HG03457 (cell line): ENCODE data around the gene GPR137C.

Experiments
- ATAC-seq: cut with Tn5 transposase; IDR thresholded peaks from one replicate; pipeline ENCODE4 v1.9.1; 2021; ENCODE audit warnings: moderate number of reproducible peaks; ENCODE audit not compliant: unreplicated experiment

Gene GPR137C

GRCh38 chr14:52552063-52552988 lies at the start of gene GPR137C, which contains the start of gene TXNDC16:
TSS of gene GPR137C (plus strand) at chr14:52552836. CDS start at chr14:52553148, 312 bp downstream.
TSS of gene TXNDC16 (minus strand) at chr14:52552505. CDS start at chr14:52543557, 8,948 bp downstream.
- ATAC-seq: peak; percentile 95

- no peak for ATAC-seq
These were observed 39.4 kb upstream of the GPR137C start for GRCh38 chr14:52513249-52513648.

- no peak for ATAC-seq
These were observed 38.4 kb upstream of the GPR137C start for GRCh38 chr14:52514046-52514811.

- no peak for ATAC-seq
These were observed 30.6 kb upstream of the GPR137C start for GRCh38 chr14:52522033-52522432.

- no peak for ATAC-seq
These were observed 29.9 kb upstream of the GPR137C start for GRCh38 chr14:52522581-52523345.

DNA sequence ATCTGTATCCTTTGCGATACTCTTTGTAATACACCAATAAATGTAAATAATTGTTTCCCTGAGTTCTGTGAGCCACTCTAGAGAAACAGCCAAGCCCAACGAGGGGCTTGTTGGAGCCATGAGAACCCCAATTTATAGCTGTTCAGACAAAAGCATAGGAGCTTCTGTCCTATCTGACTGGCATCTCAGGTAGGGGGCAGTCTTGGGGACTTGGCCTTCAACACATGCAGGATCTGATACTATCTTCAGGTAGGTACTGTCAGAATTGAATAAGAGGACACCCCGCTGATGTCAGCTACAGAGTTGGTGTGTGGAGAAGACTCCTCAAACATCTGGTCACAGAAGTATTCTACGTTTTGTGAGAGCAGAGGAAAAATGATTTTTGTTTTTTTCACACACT lies 25.6 kb upstream of the GPR137C start:
- no peak for ATAC-seq

DNA sequence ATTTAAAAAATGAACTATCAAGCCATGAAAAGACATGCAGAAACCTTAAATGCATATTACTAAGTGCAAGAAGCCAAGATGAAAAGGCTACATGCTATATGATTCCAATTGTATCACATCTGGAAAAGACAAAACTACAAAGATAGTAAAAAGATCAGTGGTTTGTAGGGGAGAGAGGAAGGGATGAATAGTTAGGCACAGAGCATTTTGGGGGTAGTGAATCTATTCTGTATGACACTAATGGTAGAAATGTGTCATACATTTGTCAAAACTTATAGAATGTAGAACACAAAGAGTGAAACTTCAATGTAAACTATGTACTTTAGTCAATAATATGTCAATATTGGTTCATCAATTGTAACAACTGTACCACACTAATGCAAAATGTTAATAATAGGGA lies 21.2 kb upstream of the GPR137C start:
- no peak for ATAC-seq

GRCh38 chr14:52536269-52536668 lies 16.4 kb upstream of the GPR137C start:
- ATAC-seq: no peak

- no peak for ATAC-seq
These were observed 14.0 kb upstream of the GPR137C start for GRCh38 chr14:52538623-52539022.

DNA sequence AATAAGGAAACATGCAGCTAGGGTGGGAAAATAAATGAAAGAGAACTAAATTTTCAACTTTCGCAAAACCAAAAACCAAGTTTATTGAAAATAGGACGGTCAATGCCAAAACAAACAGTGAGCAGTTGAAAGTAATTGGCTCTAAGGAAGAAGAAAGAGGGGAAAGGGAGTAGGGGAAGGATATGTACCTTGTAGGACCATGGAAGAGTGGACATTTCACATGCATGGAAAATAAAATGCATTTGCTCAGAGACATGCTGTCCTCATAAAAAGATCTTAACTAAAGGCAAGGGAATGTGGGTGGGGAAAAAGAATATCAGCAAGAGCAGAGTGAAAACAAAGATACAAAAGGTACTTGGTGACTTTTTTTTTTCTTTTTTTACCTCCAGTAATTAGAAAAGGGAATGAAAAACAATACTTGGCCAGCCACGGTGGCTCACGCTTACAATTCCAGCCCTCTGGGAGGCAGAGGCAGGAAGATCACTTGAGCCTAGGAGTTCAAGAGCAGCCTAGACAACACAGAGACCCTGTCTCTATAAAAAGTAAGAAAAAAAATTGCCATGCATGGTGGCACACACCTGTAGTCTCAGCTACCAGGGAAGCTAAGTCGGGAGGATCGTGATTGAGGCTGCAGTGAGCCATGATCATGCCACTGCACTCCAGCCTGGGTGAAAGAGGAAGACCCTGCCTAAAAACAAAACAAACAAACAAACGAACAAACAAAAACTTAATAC lies 6.9 kb upstream of the GPR137C start:
- ATAC-seq: no peak

GRCh38 chr14:52546318-52546670 lies 6.3 kb upstream of the GPR137C start:
- ATAC-seq: no peak

DNA sequence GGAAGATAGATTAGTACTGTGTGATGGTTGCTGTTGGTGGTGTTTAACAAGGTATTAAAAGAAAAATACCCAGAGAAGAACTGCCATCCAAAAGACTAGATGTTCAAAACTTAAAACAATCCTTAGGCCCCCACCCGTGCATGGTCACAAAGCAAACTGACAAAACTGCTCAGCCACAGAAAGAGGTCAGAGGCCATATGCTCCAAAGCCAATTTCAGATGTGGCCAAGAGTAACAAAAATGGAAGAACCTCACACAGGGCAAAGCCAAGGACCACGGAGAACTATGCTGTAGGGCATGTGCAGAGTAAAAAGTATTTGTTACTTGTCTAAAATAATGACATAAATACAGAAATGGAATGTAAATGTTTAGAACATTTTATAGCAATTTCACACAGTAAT lies 5.6 kb upstream of the GPR137C start:
- no peak for ATAC-seq

GRCh38 chr14:52547526-52547925 lies 5.1 kb upstream of the GPR137C start:
- no peak for ATAC-seq

- ATAC-seq: no peak
These were observed 2.0 kb upstream of the GPR137C start for GRCh38 chr14:52550661-52551060.

DNA sequence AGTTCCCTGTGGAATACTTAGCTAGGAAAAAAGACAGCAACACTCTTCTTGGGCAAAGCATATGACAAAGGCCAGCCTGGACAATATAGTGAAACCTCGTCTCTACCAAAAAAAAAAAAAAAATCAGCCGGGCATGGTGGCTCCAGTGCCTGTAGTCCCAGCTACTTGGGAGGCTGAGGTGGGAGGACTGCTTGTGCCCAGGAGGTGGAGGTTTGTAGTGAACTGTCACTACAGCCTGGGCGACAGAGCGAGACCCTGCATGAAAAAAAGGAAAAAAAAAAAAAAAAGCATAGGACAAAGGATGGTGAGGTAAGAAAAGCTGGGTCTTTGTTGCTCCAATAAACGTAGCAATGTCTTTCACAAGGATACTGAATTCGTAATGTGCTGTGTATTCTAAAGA lies 1.4 kb upstream of the GPR137C start:
- no peak for ATAC-seq

DNA sequence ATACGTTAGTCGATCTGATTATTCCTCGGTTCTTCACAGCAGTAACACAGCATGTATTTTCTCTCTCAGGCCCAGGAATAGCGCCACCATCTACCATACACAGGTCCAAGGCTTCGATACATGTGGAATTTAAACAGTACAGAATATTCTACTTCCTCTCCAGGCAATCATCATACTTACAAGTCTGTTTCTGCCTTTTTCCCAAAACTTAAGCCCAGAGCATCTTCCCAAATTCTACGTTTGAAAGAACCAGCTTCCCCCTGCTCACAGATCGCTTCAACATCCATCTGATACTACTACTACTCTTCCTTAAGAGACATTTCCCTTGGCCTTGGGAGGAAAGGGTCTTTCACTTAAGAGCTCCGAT lies 957 bp upstream of the GPR137C start:
- no peak for ATAC-seq

- ATAC-seq: peak; percentile 9
These were observed 500 bp downstream of the GPR137C start for GRCh38 chr14:52553002-52553670.

DNA sequence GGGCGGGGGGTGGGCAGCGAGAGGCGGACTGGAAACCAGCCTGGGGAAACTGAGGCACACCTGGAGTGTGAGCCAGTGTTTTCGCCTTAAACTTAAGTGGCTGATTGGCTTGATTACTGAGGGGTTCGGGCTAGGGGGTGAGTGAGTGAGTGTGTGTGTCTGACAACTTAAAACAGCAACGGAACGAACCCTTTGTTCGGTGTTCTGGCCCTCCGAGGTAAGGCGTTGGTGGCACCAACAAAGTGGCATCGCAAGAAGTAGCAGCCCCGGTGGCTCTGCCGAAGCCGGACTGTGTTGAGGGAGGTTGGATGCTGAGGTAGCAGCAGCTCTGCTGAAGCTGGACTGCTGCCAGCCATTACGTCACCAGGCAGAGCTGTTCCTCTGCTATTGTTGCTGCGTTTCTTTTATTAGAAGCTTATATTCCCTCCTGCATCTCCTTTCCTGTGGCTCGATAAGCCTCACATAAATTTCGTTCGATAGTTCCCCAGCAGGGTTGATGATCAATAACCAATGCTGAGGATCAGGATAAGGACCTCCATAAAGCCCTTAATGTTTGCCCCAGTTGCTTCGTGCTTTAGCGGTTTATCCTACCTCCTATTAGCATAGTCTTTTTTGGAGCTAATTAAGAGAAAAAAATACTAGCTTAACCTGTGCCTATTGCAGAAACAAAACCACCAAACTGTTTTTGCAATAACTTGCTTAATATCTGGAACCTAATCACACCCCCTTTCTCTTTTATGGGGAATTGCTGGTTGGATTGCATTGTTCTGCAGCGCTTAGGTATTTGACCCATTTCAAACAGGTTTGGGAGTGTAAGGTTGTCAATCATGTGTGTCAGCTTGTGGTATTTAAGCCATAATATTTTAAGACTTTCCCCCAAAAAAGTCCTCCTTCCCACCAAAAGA lies 1.3 kb downstream of the GPR137C start:
- ATAC-seq: no peak

- no peak for ATAC-seq
These were observed 6.1 kb downstream of the GPR137C start for GRCh38 chr14:52558688-52559087.
